Measurements from ENCODE around the gene GTF3C2. TPM values are rescaled to one million over a fixed set of nuclear protein-coding genes. Genes with fewer than 3 reads are reported as not detected.
"Not testable (repeated sequence)": the region's sequence is repeated elsewhere in the genome, so short reads cannot be mapped to it uniquely, and the experiment has no call there.

The GTF3C2 gene
- total RNA-seq, 2 donors from 2014 or later = 67.2 to 85.8 TPM

- peaks cover 19% of the 10 kb centered on the region for H3K27me3 Mint-ChIP-seq
- no peak overlapping the region for H3K27ac Mint-ChIP-seq
- no peaks in the 10 kb centered on the region for H3K9me3 Mint-ChIP-seq
- H3K4me3 Mint-ChIP-seq = peak overlapping the region; percentile 51
- peaks cover 4% of the 10 kb centered on the region for H3K36me3 Mint-ChIP-seq (ENCODE audit: low read depth)
- H3K4me1 Mint-ChIP-seq = no peaks in the 10 kb centered on the region
- ATAC-seq (replicated peaks) = peak; percentile 81
Observed at GRCh38 chr2:27303093-27304025, 53.2 kb downstream of the GTF3C2 start.

DNA sequence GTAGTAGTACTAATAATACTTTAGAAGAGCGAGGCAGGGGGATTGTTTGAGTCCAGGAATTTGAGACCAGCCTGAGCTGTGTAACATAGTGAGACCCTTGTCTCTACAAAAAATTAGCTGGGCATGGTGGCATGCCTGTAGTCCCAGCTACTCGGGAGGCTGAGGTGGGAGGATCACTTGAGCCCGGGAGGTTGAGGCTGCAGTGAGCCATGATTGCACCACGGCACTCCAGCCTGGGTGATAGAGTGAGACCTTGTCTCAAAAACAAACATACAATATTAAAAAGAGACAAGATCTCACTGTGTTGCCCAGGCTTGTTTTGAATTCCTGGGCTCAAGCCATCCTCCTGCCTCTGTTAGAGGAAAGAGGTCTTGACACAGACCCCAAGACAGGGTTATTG, 56.0 kb downstream of the GTF3C2 start:
- ATAC-seq (replicated peaks); H3K36me3 Mint-ChIP-seq (ENCODE audit: low read depth); H3K4me1 Mint-ChIP-seq; H3K9me3 Mint-ChIP-seq; H3K4me3 Mint-ChIP-seq; H3K27ac Mint-ChIP-seq: not testable (repeated sequence)
- H3K27me3 Mint-ChIP-seq = peaks cover 28% of the 10 kb centered on the region

- H3K9me3 Mint-ChIP-seq = no peaks in the 10 kb centered on the region
- peaks cover 16% of the 10 kb centered on the region for H3K27me3 Mint-ChIP-seq
- no peak for ATAC-seq (replicated peaks)
- H3K4me3 Mint-ChIP-seq = no peak overlapping the region
- no peaks in the 10 kb centered on the region for H3K36me3 Mint-ChIP-seq (ENCODE audit: low read depth)
- H3K4me1 Mint-ChIP-seq = no peaks in the 10 kb centered on the region
- no peak overlapping the region for H3K27ac Mint-ChIP-seq
Observed at GRCh38 chr2:27298391-27299080, 58.0 kb downstream of the GTF3C2 start.

GRCh38 chr2:27297195-27297594, 59.4 kb downstream of the GTF3C2 start:
- H3K9me3 Mint-ChIP-seq = no peaks in the 10 kb centered on the region
- H3K27ac Mint-ChIP-seq = no peak overlapping the region
- H3K36me3 Mint-ChIP-seq (ENCODE audit: low read depth) = no peaks in the 10 kb centered on the region
- no peaks in the 10 kb centered on the region for H3K4me1 Mint-ChIP-seq
- peaks cover 20% of the 10 kb centered on the region for H3K27me3 Mint-ChIP-seq
- H3K4me3 Mint-ChIP-seq = no peak overlapping the region
- ATAC-seq (replicated peaks) = no peak

DNA sequence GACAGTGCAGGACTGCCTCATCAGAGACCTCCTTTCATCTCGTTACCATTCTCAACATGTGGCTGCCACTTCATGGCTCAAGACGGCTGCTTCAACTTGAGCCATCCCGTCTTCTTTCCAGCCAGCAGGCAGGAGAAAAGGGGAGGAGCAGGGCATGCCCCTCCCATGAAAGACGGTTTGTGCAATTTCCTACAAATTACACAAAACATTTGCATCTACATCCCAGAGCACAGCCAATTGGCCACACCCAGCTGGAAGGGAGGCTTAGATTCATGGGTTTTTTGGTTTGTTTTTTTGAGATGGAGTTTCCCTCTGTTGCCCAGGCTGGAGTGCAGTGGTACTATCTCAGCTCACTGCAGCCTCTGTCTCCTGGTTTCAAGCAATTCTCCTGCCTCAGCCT, 60.1 kb downstream of the GTF3C2 start:
- no peak for ATAC-seq (replicated peaks)
- H3K9me3 Mint-ChIP-seq = no peaks in the 10 kb centered on the region
- H3K27me3 Mint-ChIP-seq = peaks cover 27% of the 10 kb centered on the region
- H3K27ac Mint-ChIP-seq = no peak overlapping the region
- no peaks in the 10 kb centered on the region for H3K36me3 Mint-ChIP-seq (ENCODE audit: low read depth)
- H3K4me3 Mint-ChIP-seq = no peak overlapping the region
- no peaks in the 10 kb centered on the region for H3K4me1 Mint-ChIP-seq

DNA sequence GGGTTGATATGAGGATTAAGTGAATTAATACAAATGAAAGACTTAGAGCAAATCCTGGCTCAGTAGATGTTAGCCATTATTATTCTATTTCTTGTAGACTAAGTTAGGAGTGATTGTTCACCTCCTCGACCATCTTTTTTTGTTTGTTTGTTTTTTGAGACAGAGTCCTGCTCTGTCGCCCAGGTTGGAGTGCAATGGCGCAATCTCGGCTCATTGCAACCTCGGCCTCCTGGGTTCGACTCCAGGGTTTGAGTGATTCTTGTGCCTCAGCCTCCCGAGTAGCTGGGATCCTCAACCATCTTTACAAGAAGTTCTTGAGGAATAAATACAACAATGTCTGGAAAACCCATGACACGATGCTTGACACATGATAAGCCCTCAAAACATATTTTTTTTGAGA, 61.6 kb downstream of the GTF3C2 start:
- peaks cover 28% of the 10 kb centered on the region for H3K27me3 Mint-ChIP-seq
- H3K27ac Mint-ChIP-seq = no peak overlapping the region
- no peaks in the 10 kb centered on the region for H3K9me3 Mint-ChIP-seq
- ATAC-seq (replicated peaks) = no peak
- H3K4me3 Mint-ChIP-seq = no peak overlapping the region
- H3K4me1 Mint-ChIP-seq = no peaks in the 10 kb centered on the region
- H3K36me3 Mint-ChIP-seq (ENCODE audit: low read depth) = no peaks in the 10 kb centered on the region

DNA sequence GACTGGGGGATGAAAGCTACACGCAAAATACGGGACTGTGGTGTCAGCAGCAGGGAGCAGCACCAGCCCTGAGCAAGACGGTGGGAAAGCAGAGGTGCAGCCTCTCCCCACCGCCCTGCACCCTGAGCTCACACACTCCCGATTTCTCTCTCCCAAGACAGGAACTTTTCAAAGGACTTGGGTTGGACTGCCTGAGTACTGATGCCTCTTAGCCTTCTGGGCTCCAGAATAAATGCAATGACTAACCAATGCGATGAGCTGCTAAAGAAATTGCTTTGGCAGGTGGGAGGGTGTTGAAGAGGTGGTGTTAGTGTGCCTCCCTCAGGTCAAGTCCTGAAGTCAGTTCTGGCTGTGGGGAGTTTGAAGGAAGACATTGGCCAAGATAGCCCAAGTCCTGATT, 64.7 kb downstream of the GTF3C2 start:
- no peak overlapping the region for H3K27ac Mint-ChIP-seq
- H3K4me1 Mint-ChIP-seq = no peaks in the 10 kb centered on the region
- H3K36me3 Mint-ChIP-seq (ENCODE audit: low read depth) = no peaks in the 10 kb centered on the region
- peaks cover 25% of the 10 kb centered on the region for H3K27me3 Mint-ChIP-seq
- H3K4me3 Mint-ChIP-seq = no peak overlapping the region
- no peaks in the 10 kb centered on the region for H3K9me3 Mint-ChIP-seq
- no peak for ATAC-seq (replicated peaks)

DNA sequence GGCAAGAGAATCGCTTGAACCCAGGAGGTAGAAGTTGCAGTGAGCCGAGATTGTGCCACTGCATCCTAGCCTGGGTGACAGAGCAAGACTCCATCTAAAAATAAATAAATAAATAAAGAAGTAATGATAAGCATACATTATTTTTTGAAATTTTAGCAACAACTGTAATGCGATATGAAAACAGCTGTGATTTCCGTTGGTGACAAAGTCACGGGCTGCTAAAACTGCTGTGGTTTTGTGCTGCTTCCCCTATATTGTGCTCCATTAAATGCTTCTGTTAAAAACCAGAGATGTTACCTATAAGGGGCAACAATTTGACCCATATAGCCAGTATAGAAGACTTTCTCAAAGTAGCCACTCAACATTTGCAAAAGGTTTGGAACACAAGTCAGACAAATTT, 66.0 kb downstream of the GTF3C2 start:
- no peak overlapping the region for H3K27ac Mint-ChIP-seq
- no peak for ATAC-seq (replicated peaks)
- peaks cover 22% of the 10 kb centered on the region for H3K27me3 Mint-ChIP-seq
- H3K4me3 Mint-ChIP-seq = no peak overlapping the region
- no peaks in the 10 kb centered on the region for H3K4me1 Mint-ChIP-seq
- no peaks in the 10 kb centered on the region for H3K36me3 Mint-ChIP-seq (ENCODE audit: low read depth)
- no peaks in the 10 kb centered on the region for H3K9me3 Mint-ChIP-seq

GRCh38 chr2:27288610-27289009, 68.0 kb downstream of the GTF3C2 start:
- no peak for ATAC-seq (replicated peaks)
- H3K4me1 Mint-ChIP-seq = no peaks in the 10 kb centered on the region

GRCh38 chr2:27285481-27285880, 71.1 kb downstream of the GTF3C2 start:
- peaks cover 30% of the 10 kb centered on the region for H3K27me3 Mint-ChIP-seq
- H3K4me1 Mint-ChIP-seq = no peaks in the 10 kb centered on the region
- ATAC-seq (replicated peaks) = no peak
- no peak overlapping the region for H3K27ac Mint-ChIP-seq
- no peak overlapping the region for H3K4me3 Mint-ChIP-seq
- no peaks in the 10 kb centered on the region for H3K36me3 Mint-ChIP-seq (ENCODE audit: low read depth)
- H3K9me3 Mint-ChIP-seq = no peaks in the 10 kb centered on the region

More at GRCh38 chr2:27288610-27289009, 68.0 kb downstream of the GTF3C2 start:
- Mint-ChIP-seq H3K9me3 (no peaks in the 10 kb centered on the region), H3K36me3 (ENCODE audit: low read depth) (no peaks in the 10 kb centered on the region), H3K27me3 (peaks cover 25% of the 10 kb centered on the region), H3K4me3 (no peak overlapping the region), H3K27ac (no peak overlapping the region)

DNA sequence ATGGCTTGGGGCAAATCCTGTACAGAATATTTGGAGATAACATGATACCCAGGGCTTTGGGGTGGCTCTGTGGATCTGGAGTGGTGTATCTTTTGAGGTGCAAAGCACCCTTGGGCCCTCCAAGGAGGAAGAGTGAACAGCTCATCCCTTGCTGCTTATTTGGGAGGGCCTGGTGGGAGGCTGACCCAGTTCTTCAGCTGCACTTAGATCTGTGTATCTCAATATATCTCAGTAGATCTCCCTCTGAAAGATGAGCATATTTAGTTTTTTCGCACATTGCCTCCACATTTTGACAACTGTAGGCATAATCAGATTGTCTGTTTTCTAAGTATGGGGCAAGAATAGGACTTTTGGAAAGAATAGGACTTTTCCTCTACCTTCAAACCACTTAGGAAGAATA, 71.6 kb downstream of the GTF3C2 start:
- no peaks in the 10 kb centered on the region for H3K9me3 Mint-ChIP-seq
- H3K4me1 Mint-ChIP-seq = peaks cover 2% of the 10 kb centered on the region
- peaks cover 31% of the 10 kb centered on the region for H3K27me3 Mint-ChIP-seq
- ATAC-seq (replicated peaks) = no peak
- no peak overlapping the region for H3K27ac Mint-ChIP-seq
- H3K4me3 Mint-ChIP-seq = no peak overlapping the region
- H3K36me3 Mint-ChIP-seq (ENCODE audit: low read depth) = no peaks in the 10 kb centered on the region

GRCh38 chr2:27282892-27283291, 73.7 kb downstream of the GTF3C2 start:
- H3K27me3 Mint-ChIP-seq = peaks cover 23% of the 10 kb centered on the region
- peaks cover 5% of the 10 kb centered on the region for H3K4me1 Mint-ChIP-seq
- H3K9me3 Mint-ChIP-seq = no peaks in the 10 kb centered on the region
- H3K36me3 Mint-ChIP-seq (ENCODE audit: low read depth) = no peaks in the 10 kb centered on the region
- ATAC-seq (replicated peaks) = no peak
- no peak overlapping the region for H3K4me3 Mint-ChIP-seq
- no peak overlapping the region for H3K27ac Mint-ChIP-seq

DNA sequence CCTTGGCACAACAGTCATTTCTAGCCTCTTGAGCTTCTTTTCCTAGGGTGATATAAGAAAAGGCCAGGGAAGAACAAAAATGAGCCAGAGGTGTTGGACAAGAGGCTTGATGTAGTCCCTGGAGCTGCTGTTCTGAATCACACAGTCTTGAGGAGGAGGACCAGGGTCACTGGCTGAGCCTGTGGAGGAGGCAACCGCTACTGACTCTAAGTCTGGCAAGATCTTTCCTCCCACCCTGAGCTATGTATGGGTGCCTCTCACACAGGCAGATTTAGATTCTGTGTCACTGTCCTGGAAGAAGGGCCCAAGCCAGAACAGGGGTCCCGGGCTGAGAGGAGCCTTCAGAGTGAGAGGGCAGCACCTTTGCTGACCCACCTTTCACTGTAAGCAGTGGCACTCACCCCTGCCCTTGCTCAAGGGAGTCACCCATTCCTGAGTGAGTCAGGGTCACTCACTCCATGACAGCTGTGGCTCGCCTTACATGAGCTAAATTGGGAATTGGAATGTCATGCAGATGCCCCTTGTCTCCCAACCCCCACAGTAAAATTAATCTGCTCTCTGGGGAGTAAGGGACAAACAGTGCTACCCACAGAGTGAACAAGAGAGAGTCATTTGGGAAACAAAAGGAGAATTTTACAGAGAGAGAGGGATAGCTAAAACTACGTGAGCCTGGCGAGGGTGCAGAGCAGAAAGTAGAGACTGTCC, 74.6 kb downstream of the GTF3C2 start, which contains the start of gene TRIM54:
Gene TRIM54 (plus strand): TSS at position 575 of the 705 bp plus-strand sequence. CDS start 303 bp downstream, outside the sequence.
- H3K36me3 Mint-ChIP-seq (ENCODE audit: low read depth) = no peaks in the 10 kb centered on the region
- ATAC-seq (replicated peaks) = no peak
- no peaks in the 10 kb centered on the region for H3K9me3 Mint-ChIP-seq
- H3K27ac Mint-ChIP-seq = no peak within 1 kb of the TSS
- H3K4me1 Mint-ChIP-seq = peaks cover 5% of the 10 kb centered on the region
- peaks cover 27% of the 10 kb centered on the region for H3K27me3 Mint-ChIP-seq
- no peak within 1 kb of the TSS for H3K4me3 Mint-ChIP-seq

DNA sequence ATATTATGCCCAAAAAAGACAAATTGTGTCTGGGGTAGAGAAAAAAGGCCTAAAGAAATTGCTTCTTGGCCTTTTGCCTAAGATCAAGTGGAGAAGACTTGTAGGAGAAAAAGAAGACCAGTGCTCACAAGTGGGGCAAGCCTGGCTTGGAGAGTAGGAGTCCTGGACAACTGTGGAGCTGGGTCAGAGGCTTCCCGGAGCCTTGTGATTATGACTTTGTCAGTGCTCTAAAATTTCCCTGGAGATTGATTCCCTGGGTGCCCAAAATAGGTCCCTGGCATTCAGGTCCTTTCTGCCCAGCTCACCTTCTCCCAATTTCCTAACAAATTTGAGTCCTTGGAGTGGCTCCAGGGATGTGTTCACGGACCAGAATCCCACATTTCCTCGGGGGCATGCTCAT, 75.1 kb downstream of the GTF3C2 start:
- no peaks in the 10 kb centered on the region for H3K36me3 Mint-ChIP-seq (ENCODE audit: low read depth)
- H3K27ac Mint-ChIP-seq = no peak overlapping the region
- no peaks in the 10 kb centered on the region for H3K9me3 Mint-ChIP-seq
- peaks cover 5% of the 10 kb centered on the region for H3K4me1 Mint-ChIP-seq
- peaks cover 27% of the 10 kb centered on the region for H3K27me3 Mint-ChIP-seq
- no peak overlapping the region for H3K4me3 Mint-ChIP-seq
- ATAC-seq (replicated peaks) = no peak
